Right lobe of liver (tissue), 4 donors: ENCODE measurements around the gene PET100.

Experiments used
- CTCF ChIP-seq, 4 donors: fragments of 200-600 bp in 3 of 4; fragments of 450-650 bp in 1 of 4; IDR thresholded peaks; one replicate each; pipeline versions ENCODE4 v1.5.1 to v1.8.0; 2016 to 2022; ENCODE audit warnings: antibody characterized with exemption in 4 of 4, mild to moderate bottlenecking in 2 of 4
- POLR2A ChIP-seq: fragments of 450-650 bp; IDR thresholded peaks from one replicate; pipeline ENCODE4 v1.6.1; 2017; ENCODE audit warnings: antibody characterized with exemption, mild to moderate bottlenecking
- donor health status: DM: no; HTN: no; CAD: no.
- donor health status: DM: no; HTN: no; CAD: no.
- donor health status: DM: no; HTN: yes; CAD: no.

- no peak for TF ChIP-seq CTCF (IDR thresholded peaks at IDR 0.05)
- TF ChIP-seq POLR2A, result no peak
Measured at GRCh38 chr19:7595466-7596133, 34.0 kb upstream of the PET100 start, which contains the start of gene CAMSAP3.
